HL-60 (cell line): ENCODE results near the gene SELENOT.

Source experiments
- DNase-seq, 2 experiments: peaks; one replicate each; pipeline ENCODE4 v3.0.0-alpha.2; 2010 to 2020; ENCODE audit warnings: low read depth in 1 of 2, low spot score in 1 of 2
- H3K27ac ChIP-seq: fragments of 250-450 bp; sonication (Bioruptor Pico); replicated peaks from 2 replicates; pipeline ENCODE4 v1.5.1; 2020; ENCODE audit warnings: mild to moderate bottlenecking, moderate library complexity
- H3K27me3 ChIP-seq: fragments of 250-450 bp; sonication (Bioruptor Pico); 2 replicates; pipeline ENCODE4 v1.5.1; 2021; ENCODE audit warnings: mild to moderate bottlenecking, moderate library complexity; ENCODE audit not compliant: insufficient read depth, poor library complexity, severe bottlenecking
- H3K4me3 ChIP-seq: replicated peaks from 2 replicates; pipeline ENCODE4 v1.5.1; 2011; ENCODE audit warnings: mild to moderate bottlenecking, control low read depth, low read length; ENCODE audit not compliant: insufficient read depth
- CTCF ChIP-seq: IDR thresholded peaks from one replicate; pipeline ENCODE4 v1.5.1; 2011; ENCODE audit warnings: low read length, control low read depth, inconsistent platforms; ENCODE audit not compliant: insufficient read depth
- GABPA ChIP-seq: IDR thresholded peaks from 2 replicates; pipeline ENCODE4 v1.6.1; 2012; ENCODE audit warnings: low read depth
- POLR2AphosphoS5 ChIP-seq: IDR thresholded peaks from 2 replicates; pipeline ENCODE4 v1.6.1; 2012; ENCODE audit warnings: low read depth
- REST ChIP-seq: IDR thresholded peaks from 2 replicates; pipeline ENCODE4 v1.6.1; 2012; ENCODE audit warnings: low read depth; ENCODE audit not compliant: insufficient replicate concordance
- SPI1 ChIP-seq: IDR thresholded peaks from 2 replicates; pipeline ENCODE4 v1.6.1; 2012; ENCODE audit warnings: low read depth, mild to moderate bottlenecking, borderline replicate concordance

SELENOT gene

GRCh38 chr3:150557725-150558124, 45.4 kb upstream of the SELENOT start:
- no peak overlapping the region for H3K4me3 ChIP-seq
- DNase-seq: no peak
- no peak for TF ChIP-seq GABPA
- no peak for TF ChIP-seq REST
- no peak for TF ChIP-seq POLR2AphosphoS5
- no peak for TF ChIP-seq SPI1
- TF ChIP-seq CTCF: no peak
- no peaks in the 10 kb centered on the region for H3K27me3 ChIP-seq
- no peak overlapping the region for H3K27ac ChIP-seq

GRCh38 chr3:150564243-150564642, 38.9 kb upstream of the SELENOT start:
- no peak overlapping the region for H3K27ac ChIP-seq
- TF ChIP-seq SPI1 (no peak), REST (no peak), GABPA (no peak), POLR2AphosphoS5 (no peak), CTCF (no peak)
- no peak for DNase-seq
- H3K27me3 ChIP-seq: no peaks in the 10 kb centered on the region
- no peak overlapping the region for H3K4me3 ChIP-seq

GRCh38 chr3:150567328-150567727, 35.8 kb upstream of the SELENOT start:
- no peak for DNase-seq
- H3K27me3 ChIP-seq: no peaks in the 10 kb centered on the region
- H3K4me3 ChIP-seq: no peak overlapping the region
- no peak for TF ChIP-seq GABPA
- no peak for TF ChIP-seq CTCF
- TF ChIP-seq SPI1: no peak
- TF ChIP-seq REST: no peak
- TF ChIP-seq POLR2AphosphoS5: no peak
- H3K27ac ChIP-seq: no peak overlapping the region
